ENCODE data around the gene APOL5. TPM values are rescaled to one million over a fixed set of nuclear protein-coding genes. Genes with fewer than 3 reads are reported as not detected.
A peak's percentile ranks its signal among the peaks of the same experiment; 100 is the strongest.

Gene APOL5
- total RNA-seq, 2 donors from 2014 or later = not detected

DNA sequence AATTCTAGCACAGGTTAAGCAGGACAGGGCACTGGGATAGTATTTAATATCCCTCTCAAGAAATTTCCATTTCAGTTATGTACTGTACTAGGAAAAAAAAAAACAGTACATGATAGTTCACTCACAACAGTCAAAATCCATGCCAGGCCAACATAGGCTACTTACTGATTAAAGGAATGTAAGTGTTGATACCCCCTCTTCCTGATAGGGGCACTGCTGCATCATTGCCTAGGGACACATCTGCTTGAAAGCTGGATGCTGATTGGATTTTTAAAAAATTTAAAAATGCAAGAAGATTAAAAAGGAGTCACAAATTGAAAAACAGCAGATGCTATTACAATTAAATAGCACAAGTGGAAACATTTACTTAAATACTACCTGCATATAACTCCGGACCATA, 43.4 kb downstream of the APOL5 start:
- Histone ChIP-seq H3K4me3 (no peak overlapping the region), H3K4me1 (peaks cover 8% of the 10 kb centered on the region), H3K9me3 (no peaks in the 10 kb centered on the region), H3K36me3 (replicated peaks in 1 of 2; ENCODE audit: insufficient read depth in 1 of 2, low read depth in 2 of 2) (peaks cover 5 to 8% of the 10 kb centered on the region in 2 donors), H3K27ac (no peak overlapping the region), H3K27me3 (no peaks in the 10 kb centered on the region)
- WGBS, 2 donors = 95 to 96% methylated on average over 1 of the region's 1 CpG
- DNase-seq (no peak), ATAC-seq (no peak)
- TF ChIP-seq, protein P1, sequence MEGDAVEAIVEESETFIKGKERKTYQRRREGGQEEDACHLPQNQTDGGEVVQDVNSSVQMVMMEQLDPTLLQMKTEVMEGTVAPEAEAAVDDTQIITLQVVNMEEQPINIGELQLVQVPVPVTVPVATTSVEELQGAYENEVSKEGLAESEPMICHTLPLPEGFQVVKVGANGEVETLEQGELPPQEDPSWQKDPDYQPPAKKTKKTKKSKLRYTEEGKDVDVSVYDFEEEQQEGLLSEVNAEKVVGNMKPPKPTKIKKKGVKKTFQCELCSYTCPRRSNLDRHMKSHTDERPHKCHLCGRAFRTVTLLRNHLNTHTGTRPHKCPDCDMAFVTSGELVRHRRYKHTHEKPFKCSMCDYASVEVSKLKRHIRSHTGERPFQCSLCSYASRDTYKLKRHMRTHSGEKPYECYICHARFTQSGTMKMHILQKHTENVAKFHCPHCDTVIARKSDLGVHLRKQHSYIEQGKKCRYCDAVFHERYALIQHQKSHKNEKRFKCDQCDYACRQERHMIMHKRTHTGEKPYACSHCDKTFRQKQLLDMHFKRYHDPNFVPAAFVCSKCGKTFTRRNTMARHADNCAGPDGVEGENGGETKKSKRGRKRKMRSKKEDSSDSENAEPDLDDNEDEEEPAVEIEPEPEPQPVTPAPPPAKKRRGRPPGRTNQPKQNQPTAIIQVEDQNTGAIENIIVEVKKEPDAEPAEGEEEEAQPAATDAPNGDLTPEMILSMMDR (IDR thresholded peaks at IDR 0.05) = peak in 2 of 7 experiments; percentile 21 to 36
- no peak for TF ChIP-seq POLR2A (IDR thresholded peaks at IDR 0.05)
- intact Hi-C loops (cut with DNase I) = no loop called here

DNA sequence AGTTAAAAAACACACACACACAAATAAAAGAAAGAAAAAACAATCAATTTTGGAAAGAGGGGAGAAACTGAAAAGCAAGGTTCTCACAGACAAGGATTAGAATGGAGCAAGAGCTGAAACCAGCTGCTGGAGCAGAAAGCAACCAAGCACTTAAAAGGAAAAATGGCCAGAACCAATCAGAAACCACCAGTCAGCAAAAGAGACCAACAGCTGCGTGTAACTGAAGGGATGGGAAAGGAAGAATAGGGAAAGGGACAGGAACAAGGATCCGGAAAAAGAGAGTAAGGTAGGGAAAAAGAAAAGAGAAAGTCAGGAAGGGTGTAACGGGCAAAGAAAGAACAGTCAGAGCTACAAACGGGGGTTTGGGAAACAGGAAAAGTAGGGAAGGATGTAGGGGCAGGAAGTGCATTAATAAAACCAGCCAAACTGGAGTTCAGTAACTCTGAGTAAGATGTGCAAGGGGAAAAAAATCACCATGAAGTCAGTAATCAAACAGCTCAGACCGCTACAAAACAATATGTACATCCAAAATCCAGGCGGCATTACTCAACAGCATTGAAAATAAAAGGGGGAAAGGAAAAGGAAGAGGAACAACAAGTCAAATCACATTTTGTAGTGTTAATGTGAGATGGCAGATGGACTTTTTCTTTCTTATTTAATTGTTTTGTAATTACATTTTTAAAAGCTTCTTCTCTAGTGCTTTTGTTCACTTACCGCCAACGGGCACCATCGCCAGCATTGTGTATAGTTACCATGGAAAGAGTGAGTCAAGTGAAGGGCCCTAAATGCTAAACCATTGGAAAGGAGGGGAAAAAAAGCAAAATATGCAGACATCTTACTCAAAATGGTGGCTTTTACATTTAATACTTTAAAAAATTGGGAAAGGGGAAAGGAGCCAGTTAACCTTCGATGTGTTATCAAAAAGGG, 49.2 kb downstream of the APOL5 start:
- TF ChIP-seq, protein P1 (IDR thresholded peaks at IDR 0.05) = no peak
- TF ChIP-seq POLR2A (IDR thresholded peaks at IDR 0.05) = no peak
- intact Hi-C loops (cut with DNase I) = no loop called here
- no peak overlapping the region for H3K4me3 ChIP-seq
- DNase-seq = no peak
- no peaks in the 10 kb centered on the region for H3K4me1 ChIP-seq
- WGBS, 2 donors = 83 to 85% methylated on average over 10 of the region's 10 CpGs
- no peaks in the 10 kb centered on the region for H3K27me3 ChIP-seq
- no peaks in the 10 kb centered on the region for H3K9me3 ChIP-seq
- no peak for ATAC-seq
- H3K27ac ChIP-seq = no peak overlapping the region
- no peaks in the 10 kb centered on the region for H3K36me3 ChIP-seq (replicated peaks in 1 of 2; ENCODE audit: insufficient read depth in 1 of 2, low read depth in 2 of 2)

DNA sequence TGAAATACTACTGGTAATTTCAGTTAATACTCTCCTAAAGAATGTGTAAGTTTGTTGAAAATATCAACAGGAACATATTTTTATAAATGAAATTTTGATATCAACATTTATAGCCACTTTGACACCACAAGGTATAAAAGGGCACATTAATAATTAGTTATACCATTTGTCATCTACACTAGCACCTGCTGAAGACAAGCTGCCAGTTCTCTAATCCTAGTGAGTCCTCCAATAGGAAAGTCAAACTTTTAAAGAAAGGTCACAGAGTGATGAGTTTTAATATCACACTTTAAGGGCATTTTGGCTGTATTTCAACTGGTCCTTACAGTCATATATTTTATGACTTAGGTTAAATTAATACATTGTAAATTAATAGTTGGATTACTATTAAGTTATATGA, 52.3 kb downstream of the APOL5 start:
- no peak overlapping the region for H3K4me3 ChIP-seq
- no peak for ATAC-seq
- intact Hi-C loops (cut with DNase I) = no loop called here

DNA sequence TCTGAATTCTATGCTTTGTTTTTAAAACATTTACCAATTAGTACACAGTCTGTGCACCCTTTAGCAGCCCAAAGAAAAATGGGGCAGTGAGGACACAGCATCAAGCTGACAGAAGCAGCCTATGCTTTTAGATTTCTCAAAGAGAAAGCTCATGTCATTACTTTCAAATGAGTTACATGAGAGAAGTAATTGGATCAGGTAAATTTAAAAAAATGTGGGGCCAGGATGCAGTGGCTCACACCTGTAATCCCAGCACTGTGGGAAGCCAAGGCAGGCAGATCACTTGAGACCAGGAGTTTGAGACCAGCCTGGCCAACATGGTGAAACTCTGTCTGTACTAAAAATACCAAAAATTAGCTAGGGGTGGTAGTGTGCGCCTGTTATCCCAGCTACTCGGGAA, 57.7 kb downstream of the APOL5 start:
- Histone ChIP-seq H3K4me1 (no peaks in the 10 kb centered on the region), H3K4me3 (no peak overlapping the region), H3K27me3 (no peaks in the 10 kb centered on the region), H3K27ac (no peak overlapping the region), H3K9me3 (no peaks in the 10 kb centered on the region), H3K36me3 (replicated peaks in 1 of 2; ENCODE audit: insufficient read depth in 1 of 2, low read depth in 2 of 2) (no peaks in the 10 kb centered on the region)
- ATAC-seq = no peak
- WGBS, 2 donors = 88 to 100% methylated on average over 2 of the region's 2 CpGs
- TF ChIP-seq, protein P1 (IDR thresholded peaks at IDR 0.05) = no peak
- TF ChIP-seq POLR2A (IDR thresholded peaks at IDR 0.05) = no peak
- DNase-seq = no peak
- intact Hi-C loops (cut with DNase I) = no loop called here

More for the DNA sequence above, 52.3 kb downstream of the APOL5 start:
- H3K4me1 ChIP-seq = no peaks in the 10 kb centered on the region
- DNase-seq = no peak
- H3K27ac ChIP-seq = no peak overlapping the region
- no peaks in the 10 kb centered on the region for H3K9me3 ChIP-seq
- H3K36me3 ChIP-seq (replicated peaks in 1 of 2; ENCODE audit: insufficient read depth in 1 of 2, low read depth in 2 of 2) = no peaks in the 10 kb centered on the region
- no peak for TF ChIP-seq POLR2A (IDR thresholded peaks at IDR 0.05)
- TF ChIP-seq, protein P1 (IDR thresholded peaks at IDR 0.05) = no peak
- H3K27me3 ChIP-seq = no peaks in the 10 kb centered on the region

Measured in body of pancreas (tissue), 4 donors.